ENCODE data around the gene LTBP1. TPM values are rescaled to one million over a fixed set of nuclear protein-coding genes. Genes with fewer than 3 reads are reported as not detected.

Gene LTBP1
- total and polyA plus RNA-seq, 2 experiments from 2014 or later = 15.7 to 49.8 TPM

GRCh38 chr2:32958821-32959220 is 12.1 kb downstream of the LTBP1 start (continued):
- TF ChIP-seq ZNF462 (CRISPR knock-in tag; IDR thresholded peaks at IDR 0.05) = no peak
- TF ChIP-seq, protein P1, sequence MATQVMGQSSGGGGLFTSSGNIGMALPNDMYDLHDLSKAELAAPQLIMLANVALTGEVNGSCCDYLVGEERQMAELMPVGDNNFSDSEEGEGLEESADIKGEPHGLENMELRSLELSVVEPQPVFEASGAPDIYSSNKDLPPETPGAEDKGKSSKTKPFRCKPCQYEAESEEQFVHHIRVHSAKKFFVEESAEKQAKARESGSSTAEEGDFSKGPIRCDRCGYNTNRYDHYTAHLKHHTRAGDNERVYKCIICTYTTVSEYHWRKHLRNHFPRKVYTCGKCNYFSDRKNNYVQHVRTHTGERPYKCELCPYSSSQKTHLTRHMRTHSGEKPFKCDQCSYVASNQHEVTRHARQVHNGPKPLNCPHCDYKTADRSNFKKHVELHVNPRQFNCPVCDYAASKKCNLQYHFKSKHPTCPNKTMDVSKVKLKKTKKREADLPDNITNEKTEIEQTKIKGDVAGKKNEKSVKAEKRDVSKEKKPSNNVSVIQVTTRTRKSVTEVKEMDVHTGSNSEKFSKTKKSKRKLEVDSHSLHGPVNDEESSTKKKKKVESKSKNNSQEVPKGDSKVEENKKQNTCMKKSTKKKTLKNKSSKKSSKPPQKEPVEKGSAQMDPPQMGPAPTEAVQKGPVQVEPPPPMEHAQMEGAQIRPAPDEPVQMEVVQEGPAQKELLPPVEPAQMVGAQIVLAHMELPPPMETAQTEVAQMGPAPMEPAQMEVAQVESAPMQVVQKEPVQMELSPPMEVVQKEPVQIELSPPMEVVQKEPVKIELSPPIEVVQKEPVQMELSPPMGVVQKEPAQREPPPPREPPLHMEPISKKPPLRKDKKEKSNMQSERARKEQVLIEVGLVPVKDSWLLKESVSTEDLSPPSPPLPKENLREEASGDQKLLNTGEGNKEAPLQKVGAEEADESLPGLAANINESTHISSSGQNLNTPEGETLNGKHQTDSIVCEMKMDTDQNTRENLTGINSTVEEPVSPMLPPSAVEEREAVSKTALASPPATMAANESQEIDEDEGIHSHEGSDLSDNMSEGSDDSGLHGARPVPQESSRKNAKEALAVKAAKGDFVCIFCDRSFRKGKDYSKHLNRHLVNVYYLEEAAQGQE (IDR thresholded peaks at IDR 0.05; ENCODE audit: unreplicated experiment) = no peak

DNA sequence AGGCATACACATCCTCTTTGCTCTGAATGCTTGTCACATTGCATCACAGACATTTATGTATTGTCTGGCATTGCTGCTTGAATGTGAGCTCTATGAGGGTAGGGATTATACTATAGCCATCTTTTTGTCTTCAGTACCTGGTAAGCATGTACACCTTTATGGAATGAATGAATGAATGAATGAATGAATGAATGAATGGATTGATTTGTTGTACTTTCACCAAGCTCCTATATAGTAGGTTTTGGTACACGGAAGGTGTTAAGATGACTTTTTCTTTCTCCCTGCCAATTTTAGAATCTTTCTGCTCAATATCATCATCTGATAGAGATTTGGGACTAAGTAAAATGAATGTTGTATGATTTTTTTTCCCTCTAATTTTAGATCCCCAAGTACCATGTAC is 13.5 kb downstream of the LTBP1 start:
- peaks cover 2% of the 10 kb centered on the region; the same call in 2 of the 3 replicates for H3K4me1 Mint-ChIP-seq
- no peaks in the 10 kb centered on the region; the same call in 1 of the 2 replicates for H4K20me1 ChIP-seq (replicated peaks; ENCODE audit: insufficient read depth)
- H3K27ac ChIP-seq (ENCODE audit: low read depth) = no peak overlapping the region
- H3K4me3 ChIP-seq = no peak overlapping the region
- H3K36me3 Mint-ChIP-seq (ENCODE audit: low read depth) = no peaks in the 10 kb centered on the region
- no peaks in the 10 kb centered on the region for H3K9me2 ChIP-seq (ENCODE audit: insufficient read depth)
- ATAC-seq (no peak), DNase-seq (ENCODE audit: low spot score) (no peak)
- H3K4me3 Mint-ChIP-seq = no peak overlapping the region
- no peaks in the 10 kb centered on the region for H3K9me3 Mint-ChIP-seq
- no peaks in the 10 kb centered on the region for H3K27me3 Mint-ChIP-seq (ENCODE audit: insufficient read depth, low read depth, poor library complexity)
- no peaks in the 10 kb centered on the region for H3K27me3 ChIP-seq (ENCODE audit: insufficient read depth)
- no peak overlapping the region for H2AFZ ChIP-seq
- H3K27ac Mint-ChIP-seq = no peak overlapping the region
- H3F3A ChIP-seq (replicated peaks; ENCODE audit: low read depth) = no peaks in the 10 kb centered on the region
- no peaks in the 10 kb centered on the region for H3K79me2 ChIP-seq (replicated peaks; ENCODE audit: insufficient read depth)
- H3K4me2 ChIP-seq = no peak overlapping the region
- H3K4me1 ChIP-seq (ENCODE audit: insufficient read depth) = no peaks in the 10 kb centered on the region
- no peaks in the 10 kb centered on the region for H3K36me3 ChIP-seq (ENCODE audit: insufficient read depth)
- TF ChIP-seq CTCF (conservative IDR thresholded peaks at IDR 0.05; ENCODE audit: low read depth in 2 of 2) = no peak
- no peak for TF ChIP-seq ZNF331 (CRISPR knock-in tag; IDR thresholded peaks at IDR 0.05; ENCODE audit: low read depth)

Measured in GM23338 (cell line).